ENCODE data around the gene NUDC. TPM values are rescaled to one million over a fixed set of nuclear protein-coding genes. Genes with fewer than 3 reads are reported as not detected.

Gene NUDC
- total and polyA plus RNA-seq, 2 of the 13 experiments (the other 11 are each of a cell fraction or from before 2014, with no cell fraction given), result 34.7 to 104 TPM

DNA sequence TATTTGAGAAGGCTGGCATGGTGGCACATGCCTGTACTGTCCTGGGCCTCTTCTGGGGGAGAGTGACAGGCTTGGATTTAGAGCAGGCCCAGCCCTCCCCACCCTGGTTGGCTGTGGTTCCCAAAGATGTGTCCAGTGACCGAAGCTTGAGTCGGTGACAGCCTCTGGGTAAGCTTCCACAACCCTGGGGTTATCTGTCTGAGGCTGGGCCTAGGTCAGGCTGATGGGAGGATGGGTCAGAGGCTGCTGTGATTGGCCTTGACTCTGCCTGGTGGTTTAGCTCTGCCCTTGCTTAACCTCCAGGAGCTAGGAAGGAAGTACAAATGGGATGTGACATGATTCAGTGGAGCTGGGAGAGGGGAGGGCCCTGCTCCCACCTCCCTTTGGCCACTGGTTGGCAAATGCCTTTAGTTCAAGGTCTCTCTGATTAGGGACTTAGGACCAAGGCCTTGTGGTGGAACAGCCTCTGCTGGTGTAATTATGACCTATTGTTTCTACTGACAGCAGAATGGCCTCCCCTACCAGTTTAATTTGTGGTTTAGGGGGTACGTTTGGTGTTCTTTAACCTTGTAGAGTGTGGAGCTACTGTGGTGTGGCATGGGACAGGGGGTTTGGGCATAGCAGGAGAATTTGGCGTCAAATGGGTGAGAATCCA is 16.6 kb downstream of the NUDC start (continued):
- TF ChIP-seq SNAI1 (CRISPR knock-in tag; IDR thresholded peaks at IDR 0.05; ENCODE audit: borderline replicate concordance) (0 out of 2 replicates have a peak, but pooled peaks have one; percentile 27), HHEX (CRISPR knock-in tag; IDR thresholded peaks at IDR 0.05) (peak; percentile 50; the same call in 1 of the 2 replicates), KDM6A (CRISPR knock-in tag; IDR thresholded peaks at IDR 0.05; ENCODE audit: low read depth) (peak; percentile 81), NKX3-1 (CRISPR knock-in tag; IDR thresholded peaks at IDR 0.05) (peak; percentile 24; the same call in 1 of the 2 replicates), ZEB1 (IDR thresholded peaks at IDR 0.05; ENCODE audit: insufficient replicate concordance, low read depth) (peak; percentile 60), ZNF792 (CRISPR knock-in tag; IDR thresholded peaks at IDR 0.05) (peak; percentile 27; the same call in 1 of the 2 replicates), CBFB (CRISPR knock-in tag; IDR thresholded peaks at IDR 0.05) (peak; percentile 85), NCOA1 (CRISPR knock-in tag; IDR thresholded peaks at IDR 0.05) (peak; percentile 73; the same call in 1 of the 2 replicates), ZNF138 (CRISPR knock-in tag; IDR thresholded peaks at IDR 0.05; ENCODE audit: low read depth) (no peak), RFX5 (IDR thresholded peaks at IDR 0.05; ENCODE audit: low read depth, low read length) (no peak), ZNF256 (CRISPR knock-in tag; conservative IDR thresholded peaks at IDR 0.05) (no peak), ZNF703 (CRISPR knock-in tag; IDR thresholded peaks at IDR 0.05; ENCODE audit: borderline replicate concordance) (no peak), NRL (CRISPR knock-in tag; IDR thresholded peaks at IDR 0.05; ENCODE audit: borderline replicate concordance) (no peak), AGO1 (IDR thresholded peaks at IDR 0.05; ENCODE audit: low read depth, low read length, poor library complexity, severe bottlenecking) (no peak), ZNF614 (CRISPR knock-in tag; IDR thresholded peaks at IDR 0.05; ENCODE audit: borderline replicate concordance) (peak; percentile 68; the same call in 1 of the 2 replicates), ZNF552 (CRISPR knock-in tag; IDR thresholded peaks at IDR 0.05; ENCODE audit: borderline replicate concordance) (no peak), ZNF33B (CRISPR knock-in tag; IDR thresholded peaks at IDR 0.05) (no peak), HOXD1 (CRISPR knock-in tag; IDR thresholded peaks at IDR 0.05) (peak; percentile 48; the same call in 1 of the 2 replicates)
- TF ChIP-seq, protein P1, sequence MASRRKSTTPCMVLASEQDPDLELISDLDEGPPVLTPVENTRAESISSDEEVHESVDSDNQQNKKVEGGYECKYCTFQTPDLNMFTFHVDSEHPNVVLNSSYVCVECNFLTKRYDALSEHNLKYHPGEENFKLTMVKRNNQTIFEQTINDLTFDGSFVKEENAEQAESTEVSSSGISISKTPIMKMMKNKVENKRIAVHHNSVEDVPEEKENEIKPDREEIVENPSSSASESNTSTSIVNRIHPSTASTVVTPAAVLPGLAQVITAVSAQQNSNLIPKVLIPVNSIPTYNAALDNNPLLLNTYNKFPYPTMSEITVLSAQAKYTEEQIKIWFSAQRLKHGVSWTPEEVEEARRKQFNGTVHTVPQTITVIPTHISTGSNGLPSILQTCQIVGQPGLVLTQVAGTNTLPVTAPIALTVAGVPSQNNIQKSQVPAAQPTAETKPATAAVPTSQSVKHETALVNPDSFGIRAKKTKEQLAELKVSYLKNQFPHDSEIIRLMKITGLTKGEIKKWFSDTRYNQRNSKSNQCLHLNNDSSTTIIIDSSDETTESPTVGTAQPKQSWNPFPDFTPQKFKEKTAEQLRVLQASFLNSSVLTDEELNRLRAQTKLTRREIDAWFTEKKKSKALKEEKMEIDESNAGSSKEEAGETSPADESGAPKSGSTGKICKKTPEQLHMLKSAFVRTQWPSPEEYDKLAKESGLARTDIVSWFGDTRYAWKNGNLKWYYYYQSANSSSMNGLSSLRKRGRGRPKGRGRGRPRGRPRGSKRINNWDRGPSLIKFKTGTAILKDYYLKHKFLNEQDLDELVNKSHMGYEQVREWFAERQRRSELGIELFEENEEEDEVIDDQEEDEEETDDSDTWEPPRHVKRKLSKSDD (CRISPR knock-in tag; IDR thresholded peaks at IDR 0.05; ENCODE audit: low read depth), result peak; percentile 75; the same call in 1 of the 2 replicates
- TF ChIP-seq, protein P2, sequence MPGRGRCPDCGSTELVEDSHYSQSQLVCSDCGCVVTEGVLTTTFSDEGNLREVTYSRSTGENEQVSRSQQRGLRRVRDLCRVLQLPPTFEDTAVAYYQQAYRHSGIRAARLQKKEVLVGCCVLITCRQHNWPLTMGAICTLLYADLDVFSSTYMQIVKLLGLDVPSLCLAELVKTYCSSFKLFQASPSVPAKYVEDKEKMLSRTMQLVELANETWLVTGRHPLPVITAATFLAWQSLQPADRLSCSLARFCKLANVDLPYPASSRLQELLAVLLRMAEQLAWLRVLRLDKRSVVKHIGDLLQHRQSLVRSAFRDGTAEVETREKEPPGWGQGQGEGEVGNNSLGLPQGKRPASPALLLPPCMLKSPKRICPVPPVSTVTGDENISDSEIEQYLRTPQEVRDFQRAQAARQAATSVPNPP (CRISPR knock-in tag; IDR thresholded peaks at IDR 0.05), result peak; percentile 80; the same call in 1 of the 2 replicates
- TF ChIP-seq, protein P3, sequence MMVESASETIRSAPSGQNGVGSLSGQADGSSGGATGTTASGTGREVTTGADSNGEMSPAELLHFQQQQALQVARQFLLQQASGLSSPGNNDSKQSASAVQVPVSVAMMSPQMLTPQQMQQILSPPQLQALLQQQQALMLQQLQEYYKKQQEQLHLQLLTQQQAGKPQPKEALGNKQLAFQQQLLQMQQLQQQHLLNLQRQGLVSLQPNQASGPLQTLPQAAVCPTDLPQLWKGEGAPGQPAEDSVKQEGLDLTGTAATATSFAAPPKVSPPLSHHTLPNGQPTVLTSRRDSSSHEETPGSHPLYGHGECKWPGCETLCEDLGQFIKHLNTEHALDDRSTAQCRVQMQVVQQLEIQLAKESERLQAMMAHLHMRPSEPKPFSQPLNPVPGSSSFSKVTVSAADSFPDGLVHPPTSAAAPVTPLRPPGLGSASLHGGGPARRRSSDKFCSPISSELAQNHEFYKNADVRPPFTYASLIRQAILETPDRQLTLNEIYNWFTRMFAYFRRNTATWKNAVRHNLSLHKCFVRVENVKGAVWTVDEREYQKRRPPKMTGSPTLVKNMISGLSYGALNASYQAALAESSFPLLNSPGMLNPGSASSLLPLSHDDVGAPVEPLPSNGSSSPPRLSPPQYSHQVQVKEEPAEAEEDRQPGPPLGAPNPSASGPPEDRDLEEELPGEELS (CRISPR knock-in tag; IDR thresholded peaks at IDR 0.05), result peak; percentile 87

All from HepG2 (cell line).